Endothelial cell of umbilical vein (primary cell): ENCODE data around the gene ITPKB. TPM values are rescaled to one million over a fixed set of nuclear protein-coding genes. Genes with fewer than 3 reads are reported as not detected.

Experiments used
- BruUV-seq: library from RNA; stranded (reverse); fragments of 400-500 nt; replicated peaks from 2 replicates; lab custom pipeline; 2021; lab: Mats Ljungman, UMichigan
- CTCF ChIA-PET: fragments of 300-600, 350-600 bp; sonication (Branson Sonifier 250); formaldehyde crosslinking; loops from one replicate; lab custom pipeline; 2021; ENCODE audit warnings: antibody characterized with exemption, inconsistent platforms; lab: Charles Lee
- POLR2A ChIA-PET: fragments of 300-600, 350-600 bp; sonication (Branson Sonifier 250); formaldehyde crosslinking; loops from one replicate; lab custom pipeline; 2021; ENCODE audit warnings: antibody characterized with exemption, inconsistent platforms; lab: Charles Lee
- DNase-seq: peaks from one replicate; pipeline ENCODE4 v3.0.0-alpha.2; 2011; ENCODE audit warnings: low read depth, low spot score
- FAIRE-seq: peaks from 2 replicates; lab custom pipeline; 2011; peaks lifted over from hg19 to GRCh38; lab: Jason Lieb, UNC
- H2AFZ ChIP-seq: 2 replicates; pipeline ENCODE4 v1.6.0; 2012; ENCODE audit warnings: low read depth, low read length, control low read depth, inconsistent platforms
- H3K27ac ChIP-seq: 2 replicates; pipeline ENCODE4 v1.5.1; 2011; ENCODE audit warnings: low read depth, mild to moderate bottlenecking, control low read depth, low read length, moderate library complexity; ENCODE audit not compliant: insufficient read depth
- H3K27me3 ChIP-seq, 2 experiments: 2 replicates each; pipeline versions ENCODE4 v1.6.0 to v1.6.1; 2011; ENCODE audit warnings: low read length in 2 of 2, mixed read lengths in 1 of 2; ENCODE audit not compliant: control insufficient read depth in 2 of 2, insufficient read depth in 2 of 2
- H3K36me3 ChIP-seq, 2 experiments: 2 replicates in 1 of 2; 3 replicates in 1 of 2; pipeline ENCODE4 v1.5.1; 2011; ENCODE audit warnings: low read length in 2 of 2, mild to moderate bottlenecking in 1 of 2, moderate library complexity in 1 of 2; ENCODE audit not compliant: control insufficient read depth in 2 of 2, insufficient read depth in 2 of 2; ENCODE audit errors: extremely low read depth in 1 of 2
- H3K4me1 ChIP-seq: 3 replicates; pipeline ENCODE4 v1.5.1; 2011; ENCODE audit warnings: mild to moderate bottlenecking, low read length; ENCODE audit not compliant: control insufficient read depth, insufficient read depth; ENCODE audit errors: extremely low read depth
- H3K4me2 ChIP-seq: 2 replicates; pipeline ENCODE4 v1.6.1; 2011; ENCODE audit warnings: low read length, control low read depth, mixed read lengths; ENCODE audit not compliant: insufficient read depth
- H3K4me3 ChIP-seq, 3 experiments: fragments of 200-600 bp in 1 of 3; sonication (generic), shearing (Covaris generic) in 1 of 3; replicated peaks in 1 of 3; 2 replicates each; pipeline ENCODE4 v1.5.1; 2011 to 2016; ENCODE audit warnings: control low read depth in 3 of 3, low read length in 3 of 3, mild to moderate bottlenecking in 2 of 3, inconsistent platforms in 1 of 3, low read depth in 1 of 3, moderate library complexity in 1 of 3; ENCODE audit not compliant: insufficient read depth in 1 of 3
- H3K79me2 ChIP-seq: 2 replicates; pipeline ENCODE4 v1.6.0; 2012; ENCODE audit warnings: low read length, inconsistent platforms; ENCODE audit not compliant: control insufficient read depth, insufficient read depth
- H3K9ac ChIP-seq: replicated peaks from 2 replicates; pipeline ENCODE3; 2011; ENCODE audit warnings: low read length, control low read depth; ENCODE audit not compliant: insufficient read depth; ENCODE audit errors: extremely low read depth
- H3K9me1 ChIP-seq: replicated peaks from 3 replicates; pipeline ENCODE4 v1.6.0; 2011; ENCODE audit warnings: mild to moderate bottlenecking, low read length; ENCODE audit not compliant: control insufficient read depth, insufficient read depth; ENCODE audit errors: extremely low read depth
- H3K9me3 ChIP-seq: replicated peaks from 2 replicates; pipeline ENCODE4 v1.5.1; 2012; ENCODE audit warnings: low read length, inconsistent platforms; ENCODE audit not compliant: control insufficient read depth, insufficient read depth
- H4K20me1 ChIP-seq: replicated peaks from 2 replicates; pipeline ENCODE3; 2011; ENCODE audit warnings: mild to moderate bottlenecking, low read length; ENCODE audit not compliant: control insufficient read depth, insufficient read depth; ENCODE audit errors: extremely low read depth
- EZH2 ChIP-seq: IDR thresholded peaks from 2 replicates; pipeline ENCODE4 v1.6.1; 2012; ENCODE audit warnings: borderline replicate concordance, low read depth, mild to moderate bottlenecking, moderate library complexity, low read length, inconsistent platforms; ENCODE audit not compliant: severe bottlenecking
- FOS ChIP-seq: IDR thresholded peaks from 2 replicates; pipeline ENCODE4 v1.6.1; 2011; ENCODE audit warnings: mild to moderate bottlenecking, low read length, moderate library complexity, borderline replicate concordance; ENCODE audit not compliant: insufficient read depth
- GATA2 ChIP-seq: IDR thresholded peaks from 2 replicates; pipeline ENCODE4 v1.7.0; 2011; ENCODE audit warnings: low read depth, mild to moderate bottlenecking, moderate library complexity, mixed read lengths, low read length; ENCODE audit not compliant: insufficient read length, insufficient read depth
- JUN ChIP-seq: IDR thresholded peaks from 2 replicates; pipeline ENCODE4 v1.6.1; 2011; ENCODE audit warnings: borderline replicate concordance, low read depth; ENCODE audit not compliant: insufficient read length, insufficient read depth
- MYC ChIP-seq: IDR thresholded peaks from one replicate; pipeline ENCODE4 v1.6.1; 2011; ENCODE audit warnings: mild to moderate bottlenecking, low read depth, low read length
- POLR2A ChIP-seq: IDR thresholded peaks from 2 replicates; pipeline ENCODE4 v1.6.1; 2012; ENCODE audit warnings: low read depth, mild to moderate bottlenecking, control low read depth, low read length
- POLR2AphosphoS5 ChIP-seq: IDR thresholded peaks from 2 replicates; pipeline ENCODE4 v1.6.1; 2012; ENCODE audit warnings: low read depth, mild to moderate bottlenecking, control low read depth, low read length, moderate library complexity; ENCODE audit not compliant: insufficient read depth
- dilution Hi-C: fragments of 300-500 bp; cut with MboI; formaldehyde crosslinking; loops from one replicate; pipeline ENCODE4 v1.15.0; 2019; ENCODE audit warnings: low sequenced_read_pairs; ENCODE audit not compliant: extremely low pct_ligation_motif_present
- intact Hi-C: fragments of 100-400 bp; cut with micrococcal nuclease; formaldehyde crosslinking; loops from one replicate; pipeline ENCODE4 v1.10.0; 2022
- polyA plus RNA-seq, 4 experiments: library from polyadenylated mRNA; depleted of rRNA in 3 of 4; stranded (reverse) in 3 of 4; unstranded in 1 of 4; fragments of >200 nt; gene quantifications; 2 replicates each; pipeline versions ENCODE4 v1.2.1 to v1.2.3, GENCODE V29; 2011 to 2012; ENCODE audit warnings: missing spikeins in 1 of 4
- total RNA-seq: library from RNA; stranded (reverse); gene quantifications from 2 replicates; pipeline ENCODE4 v1.2.3, GENCODE V29; 2021
- TF ChIP-seq, protein P1 (sequence below): IDR thresholded peaks from 2 replicates; pipeline ENCODE4 v1.6.1; 2011; ENCODE audit not compliant: insufficient read depth, insufficient read length
- TF ChIP-seq, protein P2 (sequence below), 2 donors: IDR thresholded peaks; 1 replicate in 1 of 2; 2 replicates in 1 of 2; pipeline ENCODE4 v1.5.1; 2011; ENCODE audit warnings: low read length in 2 of 2, mild to moderate bottlenecking in 2 of 2, moderate library complexity in 2 of 2, control low read depth in 1 of 2, inconsistent platforms in 1 of 2, low read depth in 1 of 2; ENCODE audit not compliant: insufficient read depth in 1 of 2; ENCODE audit errors: extremely low read depth in 1 of 2

Gene ITPKB
- total and polyA plus RNA-seq, 2 donors (not counting 3 experiments of a cell fraction or from before 2014, with no cell fraction given) = 7.7 to 34.8 TPM

DNA sequence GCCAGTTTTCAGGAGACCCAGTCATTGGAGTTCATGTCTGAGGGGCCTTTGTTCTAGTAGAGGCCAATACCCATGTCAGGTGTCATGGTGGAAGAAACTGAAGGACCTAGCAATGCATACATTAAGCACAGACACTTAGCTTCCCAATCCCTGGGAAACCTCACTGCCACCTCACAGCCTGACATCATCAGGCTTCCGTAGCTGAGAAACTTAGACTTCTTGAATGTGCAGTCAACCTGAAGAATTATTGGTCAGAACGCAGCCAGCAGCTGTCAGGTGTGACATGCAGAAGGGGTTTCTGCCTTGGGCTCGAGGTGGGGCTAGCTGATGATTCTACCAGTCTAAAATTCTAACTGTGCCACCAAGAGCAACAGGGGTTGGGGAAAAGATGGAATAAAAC, 1.9 kb upstream of the ITPKB start:
- Histone ChIP-seq H3K27ac (no peak overlapping the region), H3K9me1 (no peaks in the 10 kb centered on the region), H3K36me3 (no peaks in the 10 kb centered on the region), H3K4me3 (no peak overlapping the region), H3K4me1 (peaks cover 16% of the 10 kb centered on the region), H3K9me3 (no peaks in the 10 kb centered on the region), H3K4me2 (no peak overlapping the region), H3K27me3 (no peaks in the 10 kb centered on the region), H2AFZ (no peak overlapping the region), H3K9ac (no peak overlapping the region), H4K20me1 (no peaks in the 10 kb centered on the region), H3K79me2 (peaks cover 8% of the 10 kb centered on the region)
- no peak for TF ChIP-seq MYC
- TF ChIP-seq, protein P1, sequence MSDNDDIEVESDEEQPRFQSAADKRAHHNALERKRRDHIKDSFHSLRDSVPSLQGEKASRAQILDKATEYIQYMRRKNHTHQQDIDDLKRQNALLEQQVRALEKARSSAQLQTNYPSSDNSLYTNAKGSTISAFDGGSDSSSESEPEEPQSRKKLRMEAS = no peak
- TF ChIP-seq, protein P2, sequence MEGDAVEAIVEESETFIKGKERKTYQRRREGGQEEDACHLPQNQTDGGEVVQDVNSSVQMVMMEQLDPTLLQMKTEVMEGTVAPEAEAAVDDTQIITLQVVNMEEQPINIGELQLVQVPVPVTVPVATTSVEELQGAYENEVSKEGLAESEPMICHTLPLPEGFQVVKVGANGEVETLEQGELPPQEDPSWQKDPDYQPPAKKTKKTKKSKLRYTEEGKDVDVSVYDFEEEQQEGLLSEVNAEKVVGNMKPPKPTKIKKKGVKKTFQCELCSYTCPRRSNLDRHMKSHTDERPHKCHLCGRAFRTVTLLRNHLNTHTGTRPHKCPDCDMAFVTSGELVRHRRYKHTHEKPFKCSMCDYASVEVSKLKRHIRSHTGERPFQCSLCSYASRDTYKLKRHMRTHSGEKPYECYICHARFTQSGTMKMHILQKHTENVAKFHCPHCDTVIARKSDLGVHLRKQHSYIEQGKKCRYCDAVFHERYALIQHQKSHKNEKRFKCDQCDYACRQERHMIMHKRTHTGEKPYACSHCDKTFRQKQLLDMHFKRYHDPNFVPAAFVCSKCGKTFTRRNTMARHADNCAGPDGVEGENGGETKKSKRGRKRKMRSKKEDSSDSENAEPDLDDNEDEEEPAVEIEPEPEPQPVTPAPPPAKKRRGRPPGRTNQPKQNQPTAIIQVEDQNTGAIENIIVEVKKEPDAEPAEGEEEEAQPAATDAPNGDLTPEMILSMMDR (IDR thresholded peaks at IDR 0.05; ENCODE audit: extremely low read depth in 1 of 2, insufficient read depth in 1 of 2, low read depth in 1 of 2, low read length in 2 of 2) = no peak
- no peak for TF ChIP-seq JUN
- TF ChIP-seq POLR2AphosphoS5 = no peak
- no peak for TF ChIP-seq GATA2
- TF ChIP-seq FOS = no peak
- TF ChIP-seq POLR2A = no peak
- TF ChIP-seq EZH2 = no peak
- FAIRE-seq = no peak
- ChIA-PET POLR2A (no interaction called here), CTCF (no interaction called here)
- BruUV-seq = no TSS peak
- intact Hi-C loops (no loop called here), dilution Hi-C loops (no loop called here)
- DNase-seq = no peak
